Renal cortex interstitium (tissue), 15 donors: ENCODE results near the gene BOLA2B. TPM values are rescaled to one million over a fixed set of nuclear protein-coding genes. Genes with fewer than 3 reads are reported as not detected.
"Not testable (repeated sequence)": the region's sequence is repeated elsewhere in the genome, so short reads cannot be mapped to it uniquely, and the experiment has no call there.

Experiments used
- DNase-seq, 11 donors: peaks; one replicate each; pipeline ENCODE4 v3.0.0-alpha.2; 2013; ENCODE audit warnings: low read depth in 9 of 11, low spot score in 4 of 11; ENCODE audit errors: extremely low read depth in 1 of 11
- long read RNA-seq, 16 experiments: transcript quantifications; one replicate each; lab custom pipeline, GENCODE V29; 2026
- polyA plus RNA-seq, 3 donors: library from polyadenylated mRNA; unstranded; fragments of 120-200 nt; gene quantifications; one replicate each; pipeline ENCODE4 v1.2.1, GENCODE V29; 2013; ENCODE audit not compliant: insufficient read length in 3 of 3

The BOLA2B gene
- 10 to 100 TPM; 26.0 to 39.1 (median 36.5) TPM for polyA plus RNA-seq
- long read RNA-seq, donor 1, transcript BOLA2B-201 (3 exons, 1,012 nt) = major isoform, 12 of 15 reads
- long read RNA-seq, donor 1, partial matches to known transcripts = 0 of 15 reads
- long read RNA-seq, donor 1, other reads (novel, unspliced or antisense) = 0 of 15 reads
- long read RNA-seq, donor 2, transcript BOLA2B-201 (3 exons, 1,012 nt) = major isoform, 17 of 24 reads
- long read RNA-seq, donor 2, transcript BOLA2B-202 (2 exons, 307 nt) = minor isoform, 5 of 24 reads
- long read RNA-seq, donor 2, partial matches to known transcripts = 0 of 24 reads
- long read RNA-seq, donor 2, other reads (novel, unspliced or antisense) = 0 of 24 reads
- long read RNA-seq, donor 3, transcript BOLA2B-201 (3 exons, 1,012 nt) = major isoform, 23 of 28 reads
- long read RNA-seq, donor 3, partial matches to known transcripts = 0 of 28 reads
- long read RNA-seq, donor 3, other reads (novel, unspliced or antisense) = 0 of 28 reads
- long read RNA-seq, donor 4, transcript BOLA2B-201 (3 exons, 1,012 nt) = major isoform, 20 of 25 reads
- long read RNA-seq, donor 4, partial matches to known transcripts = 0 of 25 reads
- long read RNA-seq, donor 4, other reads (novel, unspliced or antisense) = 0 of 25 reads
- long read RNA-seq, donor 5 = 0 reads
- long read RNA-seq, donor 6, transcript BOLA2B-201 (3 exons, 1,012 nt) = major isoform, 19 of 38 reads
- long read RNA-seq, donor 6, partial matches to known transcripts = 5 of 38 reads
- long read RNA-seq, donor 6, other reads (novel, unspliced or antisense) = 10 of 38 reads
- long read RNA-seq, donor 7, transcript BOLA2B-201 (3 exons, 1,012 nt) = major isoform, 19 of 25 reads
- long read RNA-seq, donor 7, partial matches to known transcripts = 0 of 25 reads
- long read RNA-seq, donor 7, other reads (novel, unspliced or antisense) = 0 of 25 reads
- long read RNA-seq, donor 8 = 0 reads
- long read RNA-seq, donor 9, transcript BOLA2B-201 (3 exons, 1,012 nt) = major isoform, 12 of 15 reads
- long read RNA-seq, donor 9, partial matches to known transcripts = 0 of 15 reads
- long read RNA-seq, donor 9, other reads (novel, unspliced or antisense) = 0 of 15 reads
- long read RNA-seq, donor 10, transcript BOLA2B-201 (3 exons, 1,012 nt) = major isoform, 24 of 29 reads
- long read RNA-seq, donor 10, partial matches to known transcripts = 0 of 29 reads
- long read RNA-seq, donor 10, other reads (novel, unspliced or antisense) = 0 of 29 reads
- long read RNA-seq, donor 11, transcript BOLA2B-201 (3 exons, 1,012 nt) = major isoform, 9 of 10 reads
- long read RNA-seq, donor 11, partial matches to known transcripts = 0 of 10 reads
- long read RNA-seq, donor 11, other reads (novel, unspliced or antisense) = 0 of 10 reads
- long read RNA-seq, donor 12, transcript BOLA2B-201 (3 exons, 1,012 nt) = major isoform, 10 of 92 reads
- long read RNA-seq, donor 12, partial matches to known transcripts = 64 of 92 reads
- long read RNA-seq, donor 12, other reads (novel, unspliced or antisense) = 15 of 92 reads
- long read RNA-seq, donor 13 = 0 reads
- long read RNA-seq, donor 14, transcript BOLA2B-201 (3 exons, 1,012 nt) = major isoform, 21 of 32 reads
- long read RNA-seq, donor 14, transcript BOLA2B-202 (2 exons, 307 nt) = minor isoform, 6 of 32 reads
- long read RNA-seq, donor 14, partial matches to known transcripts = 0 of 32 reads
- long read RNA-seq, donor 14, other reads (novel, unspliced or antisense) = 0 of 32 reads
- long read RNA-seq, donor 15, transcript BOLA2B-201 (3 exons, 1,012 nt) = major isoform, 7 of 26 reads
- long read RNA-seq, donor 15, partial matches to known transcripts = 5 of 26 reads
- long read RNA-seq, donor 15, other reads (novel, unspliced or antisense) = 11 of 26 reads
- long read RNA-seq, donor 16, transcript BOLA2B-201 (3 exons, 1,012 nt) = major isoform, 28 of 31 reads
- long read RNA-seq, donor 16, partial matches to known transcripts = 0 of 31 reads
- long read RNA-seq, donor 16, other reads (novel, unspliced or antisense) = 0 of 31 reads

GRCh38 chr16:30193615-30194014 lies at the start of gene BOLA2B, which contains the start of gene SLX1A:
TSS of gene BOLA2B (minus strand) at chr16:30193666. CDS start at chr16:30193595, 71 bp downstream.
TSS of gene SLX1A (plus strand) at chr16:30193875. CDS start at chr16:30194085, 210 bp downstream.
- not testable (repeated sequence) for DNase-seq

GRCh38 chr16:30217082-30217481 lies 23.6 kb upstream of the BOLA2B start:
- not testable (repeated sequence) for DNase-seq

DNA sequence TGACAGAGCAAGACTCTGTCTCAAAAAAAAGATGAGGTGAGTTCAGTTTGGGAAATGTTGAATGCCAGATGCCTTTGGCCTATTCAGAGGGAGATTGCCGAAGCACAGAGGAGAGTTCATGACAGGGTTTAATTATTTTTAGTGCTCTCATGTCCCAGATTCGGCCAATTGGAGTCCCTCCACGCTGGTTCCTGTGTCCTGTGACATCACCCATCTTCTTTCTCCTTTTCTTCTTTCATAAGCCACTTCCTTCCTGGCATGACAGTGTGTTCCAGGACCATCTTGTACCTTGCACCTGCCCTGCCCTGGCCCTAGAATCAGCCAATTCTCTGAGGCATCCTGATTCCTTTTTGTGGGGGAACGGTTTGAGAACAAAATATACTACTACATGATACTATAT lies 17.9 kb upstream of the BOLA2B start:
- DNase-seq = not testable (repeated sequence)

GRCh38 chr16:30209032-30209431 lies 15.6 kb upstream of the BOLA2B start:
- DNase-seq = not testable (repeated sequence)

DNA sequence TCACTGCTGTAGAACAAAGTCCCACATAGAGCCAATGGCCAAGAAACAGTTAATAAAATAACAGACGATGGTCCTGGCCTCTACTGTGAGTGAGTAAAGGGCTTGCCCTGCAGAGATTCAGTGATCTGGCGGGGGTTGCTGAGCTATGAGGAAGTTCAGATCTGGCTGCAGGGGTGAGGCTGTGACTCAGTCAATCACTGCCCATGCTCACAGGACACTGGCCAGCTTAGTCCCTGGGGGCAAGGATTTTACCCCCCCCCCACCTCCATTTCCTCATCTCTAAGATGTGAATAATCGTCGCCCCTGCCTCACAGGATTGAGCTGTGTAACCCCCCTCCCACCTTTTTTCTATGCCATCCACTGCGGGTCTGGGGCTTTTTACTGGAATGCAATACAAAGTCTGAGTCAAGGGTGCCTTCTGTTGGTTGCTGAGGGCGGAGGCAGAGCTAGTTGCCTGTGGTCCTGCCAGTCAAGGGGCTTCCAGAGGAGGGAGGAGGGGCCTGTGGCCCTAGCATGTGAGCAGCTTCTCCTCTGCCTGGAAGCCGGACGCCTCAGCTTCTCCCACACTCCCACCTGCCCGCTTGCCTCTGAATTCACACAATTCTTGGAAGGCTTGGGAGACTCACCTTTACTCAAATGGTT lies 13.7 kb upstream of the BOLA2B start:
- DNase-seq = not testable (repeated sequence)

- not testable (repeated sequence) for DNase-seq
Observed at GRCh38 chr16:30206252-30206651, 12.8 kb upstream of the BOLA2B start.

- DNase-seq = not testable (repeated sequence)
Observed at GRCh38 chr16:30205541-30206236, 12.2 kb upstream of the BOLA2B start.

GRCh38 chr16:30199608-30200343 lies 6.3 kb upstream of the BOLA2B start:
- DNase-seq = not testable (repeated sequence)

DNA sequence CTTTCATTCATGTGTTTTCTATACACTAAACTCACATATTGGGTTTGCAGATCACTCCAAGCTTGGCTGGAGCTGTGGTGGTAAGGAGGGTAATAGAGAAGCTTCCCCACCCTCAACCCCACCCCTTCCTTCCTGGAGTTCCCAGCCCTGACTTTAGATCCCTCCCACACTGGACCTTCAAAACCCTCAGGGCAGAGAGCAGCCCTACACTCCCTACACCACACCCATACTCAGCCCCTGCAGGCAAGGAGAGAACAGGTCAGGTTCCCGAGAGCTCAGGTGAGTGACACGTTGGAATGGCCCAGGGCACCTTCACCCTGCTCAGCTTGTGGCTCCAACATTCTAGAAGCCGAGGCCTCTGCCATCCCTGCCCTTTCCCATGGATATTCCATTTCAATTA lies 5.6 kb upstream of the BOLA2B start, which contains the start of gene SULT1A3:
Gene SULT1A3, plus strand, starts transcription at position 207 of the 400 bp plus-strand sequence. CDS start 1,474 bp downstream, outside the sequence.
- DNase-seq = not testable (repeated sequence)

GRCh38 chr16:30197001-30197400 lies 3.5 kb upstream of the BOLA2B start:
- DNase-seq = not testable (repeated sequence)

DNA sequence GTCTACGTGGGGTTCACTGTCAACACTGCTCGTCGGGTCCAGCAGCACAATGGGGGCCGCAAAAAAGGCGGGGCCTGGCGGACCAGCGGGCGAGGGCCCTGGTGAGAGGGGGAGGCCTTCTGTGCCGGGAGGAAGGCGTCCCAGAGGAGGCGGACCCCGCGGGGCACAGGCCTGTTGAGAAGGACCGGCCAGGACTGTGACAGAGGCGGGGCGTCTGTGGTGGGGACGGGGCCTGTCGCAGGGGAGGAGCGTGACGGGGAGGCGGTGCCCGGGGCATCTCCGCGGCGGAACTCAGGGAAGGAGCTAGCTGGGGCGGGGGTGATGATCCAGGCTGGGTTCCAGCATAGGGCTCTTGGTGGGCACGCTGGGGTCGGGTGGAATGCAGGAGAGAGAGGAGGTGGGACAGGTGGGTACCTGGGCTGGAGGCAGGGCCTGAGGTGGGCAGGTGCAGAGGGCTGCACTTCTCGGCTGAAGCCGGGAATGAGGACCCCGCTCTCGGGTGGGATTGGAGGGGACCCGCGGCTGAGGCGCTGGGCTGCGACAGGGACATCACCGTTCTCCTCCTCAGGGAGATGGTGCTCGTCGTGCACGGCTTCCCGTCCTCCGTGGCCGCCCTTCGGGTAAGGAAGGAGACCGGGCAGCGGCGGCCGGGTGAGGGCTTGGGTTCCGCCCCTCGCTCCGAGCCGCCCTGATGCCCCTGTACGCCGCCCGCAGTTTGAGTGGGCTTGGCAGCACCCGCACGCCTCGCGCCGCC lies 883 bp upstream of the BOLA2B start:
- DNase-seq = not testable (repeated sequence)

- not testable (repeated sequence) for DNase-seq
Observed at GRCh38 chr16:30193098-30193497, 368 bp downstream of the BOLA2B start.

- not testable (repeated sequence) for DNase-seq
Observed at GRCh38 chr16:30191158-30191557, 2.3 kb downstream of the BOLA2B start.

DNA sequence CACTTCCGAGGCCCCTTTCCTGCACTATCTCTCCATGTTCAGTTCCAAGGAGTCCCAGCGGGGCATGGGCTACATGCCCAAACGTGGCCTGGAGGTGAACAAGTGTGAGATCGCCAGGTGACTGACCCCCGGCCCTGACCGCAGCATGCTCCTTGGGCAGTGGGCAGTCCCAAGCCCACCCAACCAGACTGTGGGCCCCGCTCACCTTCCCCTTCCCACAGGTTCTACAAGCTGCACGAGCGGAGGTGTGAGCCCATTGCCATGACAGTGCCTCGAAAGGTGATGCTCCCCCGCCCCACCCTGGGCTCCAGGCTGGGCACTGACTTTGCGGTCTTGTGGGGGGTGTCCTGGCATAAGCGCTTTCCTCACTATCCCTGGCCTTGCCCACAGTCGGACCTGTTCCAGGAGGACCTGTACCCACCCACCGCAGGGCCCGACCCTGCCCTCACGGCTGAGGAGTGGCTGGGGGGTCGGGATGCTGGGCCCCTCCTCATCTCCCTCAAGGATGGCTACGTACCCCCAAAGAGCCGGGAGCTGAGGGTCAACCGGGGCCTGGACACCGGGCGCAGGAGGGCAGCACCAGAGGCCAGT lies 5.4 kb downstream of the BOLA2B start:
- DNase-seq = no peak

DNA sequence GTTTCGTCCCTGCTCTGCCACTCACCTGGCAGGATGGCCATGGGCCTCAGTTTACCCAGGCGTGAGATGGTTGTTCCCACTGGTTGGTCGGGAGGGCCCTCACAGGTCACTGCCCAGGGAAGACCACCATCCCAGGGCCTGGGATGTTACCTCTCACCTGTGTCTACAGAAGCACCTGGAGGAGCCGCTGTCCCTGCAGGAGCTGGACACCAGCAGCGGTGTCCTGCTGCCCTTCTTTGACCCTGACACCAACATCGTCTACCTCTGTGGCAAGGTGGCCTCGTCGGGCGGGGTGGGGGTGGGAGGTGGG lies 6.0 kb downstream of the BOLA2B start:
- DNase-seq = no peak
